ENCODE measurements around the gene BYSL.

DNA sequence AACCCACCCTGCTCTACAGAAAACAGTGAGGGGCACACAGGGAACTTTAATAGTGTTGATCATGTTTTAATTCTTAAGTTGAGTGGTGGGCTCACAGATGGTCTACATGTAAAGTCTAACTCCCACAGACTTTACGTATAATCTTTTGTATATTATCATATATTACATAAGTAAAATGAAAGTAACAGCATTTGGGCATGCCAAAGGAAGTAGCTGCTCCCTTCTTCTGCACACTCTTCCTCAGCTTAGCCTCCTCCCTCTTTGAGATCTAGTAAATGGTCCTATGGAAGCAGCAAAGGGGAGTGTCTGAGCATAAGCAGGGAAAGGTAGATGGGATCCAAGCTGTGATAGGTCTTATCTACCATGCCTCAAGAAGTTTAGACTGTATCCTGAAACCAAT is 11.6 kb upstream of the BYSL start:
- TF ChIP-seq TEAD4 (CRISPR knock-in tag; IDR thresholded peaks at IDR 0.05): no peak
- TF ChIP-seq, protein P1, sequence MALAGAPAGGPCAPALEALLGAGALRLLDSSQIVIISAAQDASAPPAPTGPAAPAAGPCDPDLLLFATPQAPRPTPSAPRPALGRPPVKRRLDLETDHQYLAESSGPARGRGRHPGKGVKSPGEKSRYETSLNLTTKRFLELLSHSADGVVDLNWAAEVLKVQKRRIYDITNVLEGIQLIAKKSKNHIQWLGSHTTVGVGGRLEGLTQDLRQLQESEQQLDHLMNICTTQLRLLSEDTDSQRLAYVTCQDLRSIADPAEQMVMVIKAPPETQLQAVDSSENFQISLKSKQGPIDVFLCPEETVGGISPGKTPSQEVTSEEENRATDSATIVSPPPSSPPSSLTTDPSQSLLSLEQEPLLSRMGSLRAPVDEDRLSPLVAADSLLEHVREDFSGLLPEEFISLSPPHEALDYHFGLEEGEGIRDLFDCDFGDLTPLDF (CRISPR knock-in tag; IDR thresholded peaks at IDR 0.05): no peak
- TF ChIP-seq, protein P2, sequence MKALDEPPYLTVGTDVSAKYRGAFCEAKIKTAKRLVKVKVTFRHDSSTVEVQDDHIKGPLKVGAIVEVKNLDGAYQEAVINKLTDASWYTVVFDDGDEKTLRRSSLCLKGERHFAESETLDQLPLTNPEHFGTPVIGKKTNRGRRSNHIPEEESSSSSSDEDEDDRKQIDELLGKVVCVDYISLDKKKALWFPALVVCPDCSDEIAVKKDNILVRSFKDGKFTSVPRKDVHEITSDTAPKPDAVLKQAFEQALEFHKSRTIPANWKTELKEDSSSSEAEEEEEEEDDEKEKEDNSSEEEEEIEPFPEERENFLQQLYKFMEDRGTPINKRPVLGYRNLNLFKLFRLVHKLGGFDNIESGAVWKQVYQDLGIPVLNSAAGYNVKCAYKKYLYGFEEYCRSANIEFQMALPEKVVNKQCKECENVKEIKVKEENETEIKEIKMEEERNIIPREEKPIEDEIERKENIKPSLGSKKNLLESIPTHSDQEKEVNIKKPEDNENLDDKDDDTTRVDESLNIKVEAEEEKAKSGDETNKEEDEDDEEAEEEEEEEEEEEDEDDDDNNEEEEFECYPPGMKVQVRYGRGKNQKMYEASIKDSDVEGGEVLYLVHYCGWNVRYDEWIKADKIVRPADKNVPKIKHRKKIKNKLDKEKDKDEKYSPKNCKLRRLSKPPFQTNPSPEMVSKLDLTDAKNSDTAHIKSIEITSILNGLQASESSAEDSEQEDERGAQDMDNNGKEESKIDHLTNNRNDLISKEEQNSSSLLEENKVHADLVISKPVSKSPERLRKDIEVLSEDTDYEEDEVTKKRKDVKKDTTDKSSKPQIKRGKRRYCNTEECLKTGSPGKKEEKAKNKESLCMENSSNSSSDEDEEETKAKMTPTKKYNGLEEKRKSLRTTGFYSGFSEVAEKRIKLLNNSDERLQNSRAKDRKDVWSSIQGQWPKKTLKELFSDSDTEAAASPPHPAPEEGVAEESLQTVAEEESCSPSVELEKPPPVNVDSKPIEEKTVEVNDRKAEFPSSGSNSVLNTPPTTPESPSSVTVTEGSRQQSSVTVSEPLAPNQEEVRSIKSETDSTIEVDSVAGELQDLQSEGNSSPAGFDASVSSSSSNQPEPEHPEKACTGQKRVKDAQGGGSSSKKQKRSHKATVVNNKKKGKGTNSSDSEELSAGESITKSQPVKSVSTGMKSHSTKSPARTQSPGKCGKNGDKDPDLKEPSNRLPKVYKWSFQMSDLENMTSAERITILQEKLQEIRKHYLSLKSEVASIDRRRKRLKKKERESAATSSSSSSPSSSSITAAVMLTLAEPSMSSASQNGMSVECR (CRISPR knock-in tag; IDR thresholded peaks at IDR 0.05; ENCODE audit: borderline replicate concordance): no peak
- no peak for TF ChIP-seq NR1H2 (CRISPR knock-in tag; IDR thresholded peaks at IDR 0.05)
- TF ChIP-seq, protein P3, sequence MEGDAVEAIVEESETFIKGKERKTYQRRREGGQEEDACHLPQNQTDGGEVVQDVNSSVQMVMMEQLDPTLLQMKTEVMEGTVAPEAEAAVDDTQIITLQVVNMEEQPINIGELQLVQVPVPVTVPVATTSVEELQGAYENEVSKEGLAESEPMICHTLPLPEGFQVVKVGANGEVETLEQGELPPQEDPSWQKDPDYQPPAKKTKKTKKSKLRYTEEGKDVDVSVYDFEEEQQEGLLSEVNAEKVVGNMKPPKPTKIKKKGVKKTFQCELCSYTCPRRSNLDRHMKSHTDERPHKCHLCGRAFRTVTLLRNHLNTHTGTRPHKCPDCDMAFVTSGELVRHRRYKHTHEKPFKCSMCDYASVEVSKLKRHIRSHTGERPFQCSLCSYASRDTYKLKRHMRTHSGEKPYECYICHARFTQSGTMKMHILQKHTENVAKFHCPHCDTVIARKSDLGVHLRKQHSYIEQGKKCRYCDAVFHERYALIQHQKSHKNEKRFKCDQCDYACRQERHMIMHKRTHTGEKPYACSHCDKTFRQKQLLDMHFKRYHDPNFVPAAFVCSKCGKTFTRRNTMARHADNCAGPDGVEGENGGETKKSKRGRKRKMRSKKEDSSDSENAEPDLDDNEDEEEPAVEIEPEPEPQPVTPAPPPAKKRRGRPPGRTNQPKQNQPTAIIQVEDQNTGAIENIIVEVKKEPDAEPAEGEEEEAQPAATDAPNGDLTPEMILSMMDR (IDR thresholded peaks at IDR 0.05): no peak
- TF ChIP-seq, protein P4, sequence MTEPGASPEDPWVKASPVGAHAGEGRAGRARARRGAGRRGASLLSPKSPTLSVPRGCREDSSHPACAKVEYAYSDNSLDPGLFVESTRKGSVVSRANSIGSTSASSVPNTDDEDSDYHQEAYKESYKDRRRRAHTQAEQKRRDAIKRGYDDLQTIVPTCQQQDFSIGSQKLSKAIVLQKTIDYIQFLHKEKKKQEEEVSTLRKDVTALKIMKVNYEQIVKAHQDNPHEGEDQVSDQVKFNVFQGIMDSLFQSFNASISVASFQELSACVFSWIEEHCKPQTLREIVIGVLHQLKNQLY (CRISPR knock-in tag; IDR thresholded peaks at IDR 0.05): no peak
- TF ChIP-seq CBFB (CRISPR knock-in tag; IDR thresholded peaks at IDR 0.05; ENCODE audit: low read depth): no peak
- no peak for TF ChIP-seq CREM (CRISPR knock-in tag; IDR thresholded peaks at IDR 0.05)
- TF ChIP-seq IRF2 (CRISPR knock-in tag; IDR thresholded peaks at IDR 0.05; ENCODE audit: borderline replicate concordance, low read depth): no peak
- no peak for TF ChIP-seq ZNF423 (CRISPR knock-in tag; IDR thresholded peaks at IDR 0.05)
